Esophagus squamous epithelium (tissue), 4 donors: ENCODE results near the gene MBP.

Source experiments
- POLR2A ChIP-seq, 4 donors: fragments of 450-650 bp; IDR thresholded peaks; one replicate each; pipeline ENCODE4 v1.6.1; 2017; ENCODE audit warnings: antibody characterized with exemption in 4 of 4, mild to moderate bottlenecking in 4 of 4, moderate library complexity in 3 of 4
- TF ChIP-seq, protein P1 (sequence below), 6 experiments: fragments of 450-650 bp in 4 of 6; fragments of 200-600 bp in 2 of 6; sonication (generic) in 2 of 6; IDR thresholded peaks; one replicate each; pipeline ENCODE4 v1.5.1; 2016 to 2019; ENCODE audit warnings: antibody characterized with exemption in 6 of 6, mild to moderate bottlenecking in 4 of 6, moderate library complexity in 4 of 6

DNA sequence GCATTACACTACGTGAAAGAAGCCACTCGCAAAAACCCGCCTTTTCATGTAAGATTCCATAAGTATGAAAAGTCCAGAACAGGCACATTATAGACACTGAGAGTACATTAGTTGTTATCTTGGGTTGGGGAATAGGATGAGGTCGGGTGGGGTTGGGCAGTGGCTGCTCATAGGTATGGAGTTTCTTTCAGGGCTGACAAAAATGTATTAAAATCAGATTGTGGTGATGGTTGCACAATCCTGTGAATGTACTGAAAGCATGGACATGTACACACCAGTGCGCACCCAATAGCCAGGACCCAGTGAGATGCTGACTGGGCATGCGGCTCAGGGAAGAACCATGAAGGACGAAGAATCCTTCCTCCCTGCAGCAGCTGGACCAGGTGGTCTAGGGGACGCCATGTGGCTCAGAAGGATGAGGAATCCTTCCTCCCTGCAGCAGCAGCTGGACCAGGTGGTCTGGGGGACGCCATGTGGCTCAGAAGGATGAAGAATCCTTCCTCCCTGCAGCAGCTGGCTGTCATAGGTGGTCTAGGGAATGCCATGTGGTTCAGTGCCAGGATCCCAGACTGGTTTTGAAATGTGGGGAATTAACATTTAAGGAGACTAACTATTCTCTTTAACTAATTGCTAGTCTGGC lies 50.1 kb downstream of the MBP start:
- TF ChIP-seq, protein P1, sequence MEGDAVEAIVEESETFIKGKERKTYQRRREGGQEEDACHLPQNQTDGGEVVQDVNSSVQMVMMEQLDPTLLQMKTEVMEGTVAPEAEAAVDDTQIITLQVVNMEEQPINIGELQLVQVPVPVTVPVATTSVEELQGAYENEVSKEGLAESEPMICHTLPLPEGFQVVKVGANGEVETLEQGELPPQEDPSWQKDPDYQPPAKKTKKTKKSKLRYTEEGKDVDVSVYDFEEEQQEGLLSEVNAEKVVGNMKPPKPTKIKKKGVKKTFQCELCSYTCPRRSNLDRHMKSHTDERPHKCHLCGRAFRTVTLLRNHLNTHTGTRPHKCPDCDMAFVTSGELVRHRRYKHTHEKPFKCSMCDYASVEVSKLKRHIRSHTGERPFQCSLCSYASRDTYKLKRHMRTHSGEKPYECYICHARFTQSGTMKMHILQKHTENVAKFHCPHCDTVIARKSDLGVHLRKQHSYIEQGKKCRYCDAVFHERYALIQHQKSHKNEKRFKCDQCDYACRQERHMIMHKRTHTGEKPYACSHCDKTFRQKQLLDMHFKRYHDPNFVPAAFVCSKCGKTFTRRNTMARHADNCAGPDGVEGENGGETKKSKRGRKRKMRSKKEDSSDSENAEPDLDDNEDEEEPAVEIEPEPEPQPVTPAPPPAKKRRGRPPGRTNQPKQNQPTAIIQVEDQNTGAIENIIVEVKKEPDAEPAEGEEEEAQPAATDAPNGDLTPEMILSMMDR (IDR thresholded peaks at IDR 0.05), result no peak
- no peak for TF ChIP-seq POLR2A (IDR thresholded peaks at IDR 0.05)
